Measurements from ENCODE around the gene DAB2. TPM values are rescaled to one million over a fixed set of nuclear protein-coding genes. Genes with fewer than 3 reads are reported as not detected.

The DAB2 gene
- polyA plus RNA-seq, 1 experiment = 168 TPM

DNA sequence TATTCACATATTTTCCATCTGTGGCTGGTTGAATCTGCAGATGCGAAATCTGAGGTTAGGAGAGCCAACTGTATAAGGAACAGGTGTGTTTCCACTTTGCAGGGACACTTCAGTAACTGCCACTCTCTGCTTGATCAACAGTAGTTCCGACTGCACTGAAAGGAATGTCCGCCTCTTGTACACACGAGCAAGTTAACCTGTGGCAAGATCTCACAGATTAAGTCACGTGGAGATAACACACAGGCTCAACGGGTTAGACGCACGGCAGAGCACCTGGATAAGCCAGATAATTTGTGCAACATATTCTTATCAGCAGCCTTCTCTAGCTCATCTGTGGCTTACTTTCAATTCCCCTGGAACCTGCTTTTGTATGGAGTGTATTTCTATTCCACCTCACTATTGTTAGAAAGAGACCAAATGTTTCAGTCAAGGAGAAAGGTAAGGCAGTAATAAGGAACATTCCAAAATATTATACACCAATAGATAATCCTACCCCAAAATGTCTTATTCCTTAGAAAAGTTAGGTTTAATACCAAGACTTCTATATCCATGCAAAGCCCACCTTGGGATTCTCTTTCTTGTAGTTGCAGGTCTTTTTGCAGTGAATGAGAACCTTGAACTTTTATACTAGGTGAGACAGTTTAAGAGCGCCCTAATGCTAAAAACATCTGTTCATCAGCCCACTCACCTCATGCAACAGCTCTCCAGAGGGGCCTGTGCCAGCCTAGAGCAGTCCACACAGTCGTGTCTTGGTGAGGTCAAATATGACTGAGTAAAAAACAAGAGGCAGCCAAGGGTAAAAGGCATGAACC is 54.0 kb downstream of the DAB2 start:
- Histone ChIP-seq H3K36me3 (ENCODE audit: control insufficient read depth, insufficient read depth, low read length) (peaks cover 15% of the 10 kb centered on the region), H3K27me3 (ENCODE audit: control insufficient read depth, insufficient read depth, low read length) (no peaks in the 10 kb centered on the region), H3K4me3 (ENCODE audit: low read depth, low read length) (no peak overlapping the region)
- no peak for DNase-seq (ENCODE audit: low read depth)
- CTCF ChIA-PET = interaction anchor here (1.1 to 3.0 kb wide), 3 partner anchors 153 to 177 kb away, joined by 3 to 23 read pairs (median 4); no protein-coding TSS in a partner anchor
- TF ChIP-seq, protein P1, sequence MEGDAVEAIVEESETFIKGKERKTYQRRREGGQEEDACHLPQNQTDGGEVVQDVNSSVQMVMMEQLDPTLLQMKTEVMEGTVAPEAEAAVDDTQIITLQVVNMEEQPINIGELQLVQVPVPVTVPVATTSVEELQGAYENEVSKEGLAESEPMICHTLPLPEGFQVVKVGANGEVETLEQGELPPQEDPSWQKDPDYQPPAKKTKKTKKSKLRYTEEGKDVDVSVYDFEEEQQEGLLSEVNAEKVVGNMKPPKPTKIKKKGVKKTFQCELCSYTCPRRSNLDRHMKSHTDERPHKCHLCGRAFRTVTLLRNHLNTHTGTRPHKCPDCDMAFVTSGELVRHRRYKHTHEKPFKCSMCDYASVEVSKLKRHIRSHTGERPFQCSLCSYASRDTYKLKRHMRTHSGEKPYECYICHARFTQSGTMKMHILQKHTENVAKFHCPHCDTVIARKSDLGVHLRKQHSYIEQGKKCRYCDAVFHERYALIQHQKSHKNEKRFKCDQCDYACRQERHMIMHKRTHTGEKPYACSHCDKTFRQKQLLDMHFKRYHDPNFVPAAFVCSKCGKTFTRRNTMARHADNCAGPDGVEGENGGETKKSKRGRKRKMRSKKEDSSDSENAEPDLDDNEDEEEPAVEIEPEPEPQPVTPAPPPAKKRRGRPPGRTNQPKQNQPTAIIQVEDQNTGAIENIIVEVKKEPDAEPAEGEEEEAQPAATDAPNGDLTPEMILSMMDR (IDR thresholded peaks at IDR 0.05; ENCODE audit: insufficient read depth, low read depth, low read length) = no peak
- POLR2A ChIA-PET = no interaction called here

DNA sequence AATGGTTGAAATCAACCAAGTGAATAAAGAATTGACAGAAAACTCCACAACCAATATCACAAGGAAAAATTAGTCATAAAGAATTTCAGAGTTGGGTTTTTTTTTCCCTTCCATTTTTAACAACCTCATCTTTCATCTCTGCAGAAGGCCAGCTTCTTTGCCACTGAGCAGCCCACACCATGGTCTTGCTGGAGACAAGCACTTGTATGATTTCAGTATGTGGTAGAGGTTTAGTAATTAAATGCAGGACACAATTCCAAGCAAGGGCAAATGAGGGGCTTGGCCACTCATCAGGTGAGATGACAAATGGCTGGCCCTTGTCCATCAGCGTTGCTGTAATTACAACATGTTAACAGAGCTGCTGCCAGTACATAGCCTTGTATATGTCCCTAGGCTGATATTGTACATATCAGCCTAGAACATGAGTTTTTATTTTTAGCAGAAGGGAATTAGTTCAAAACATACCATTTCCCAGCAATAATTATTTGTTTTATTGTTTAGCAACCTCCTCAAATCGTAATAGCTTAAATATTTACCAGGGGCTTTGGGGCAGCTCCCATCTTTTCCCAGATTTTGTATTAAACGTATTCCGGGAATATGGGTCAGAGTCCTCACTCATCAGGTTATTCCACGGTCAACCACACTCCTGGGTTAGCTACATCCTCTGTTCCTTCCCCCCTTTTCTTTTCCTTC is 55.5 kb downstream of the DAB2 start:
- Histone ChIP-seq H3K36me3 (ENCODE audit: control insufficient read depth, insufficient read depth, low read length) (peaks cover 15% of the 10 kb centered on the region), H3K27me3 (ENCODE audit: control insufficient read depth, insufficient read depth, low read length) (no peaks in the 10 kb centered on the region), H3K4me3 (ENCODE audit: low read depth, low read length) (no peak overlapping the region)
- TF ChIP-seq, protein P1 (IDR thresholded peaks at IDR 0.05; ENCODE audit: insufficient read depth, low read depth, low read length) = no peak
- DNase-seq (ENCODE audit: low read depth) = no peak
- CTCF ChIA-PET = interaction anchor here (1.0 to 1.8 kb wide), 5 partner anchors 8 to 202 kb away, joined by 3 to 5 read pairs (median 4); no protein-coding TSS in a partner anchor
- POLR2A ChIA-PET = no interaction called here

DNA sequence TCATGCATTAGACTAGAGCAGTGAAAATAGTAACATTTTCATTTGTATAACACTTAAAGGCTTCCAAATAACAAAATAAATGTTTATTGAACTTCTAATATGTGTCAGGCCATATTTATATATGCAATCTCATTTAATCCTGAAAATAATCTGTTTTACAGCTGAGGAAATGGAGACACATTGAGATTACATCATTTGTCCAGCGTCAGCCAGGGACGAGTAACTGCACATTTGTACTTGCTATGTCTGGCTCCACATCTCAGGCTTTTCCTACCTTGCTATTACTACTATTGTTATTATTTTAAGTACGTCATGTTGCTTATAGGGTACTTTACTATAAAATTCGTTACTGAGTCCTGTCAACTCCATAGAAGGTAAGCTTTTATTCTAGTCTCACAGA is 56.7 kb downstream of the DAB2 start:
- DNase-seq (ENCODE audit: low read depth) = no peak
- no peak overlapping the region for H3K4me3 ChIP-seq (ENCODE audit: low read depth, low read length)
- H3K36me3 ChIP-seq (ENCODE audit: control insufficient read depth, insufficient read depth, low read length) = peaks cover 11% of the 10 kb centered on the region; the same call in 1 of the 2 replicates
- TF ChIP-seq, protein P1 (IDR thresholded peaks at IDR 0.05; ENCODE audit: insufficient read depth, low read depth, low read length) = no peak
- H3K27me3 ChIP-seq (ENCODE audit: control insufficient read depth, insufficient read depth, low read length) = no peaks in the 10 kb centered on the region
- CTCF ChIA-PET = interaction anchor here (1.0 kb wide), 1 partner anchor 9 kb away, joined by 3 read pairs; no protein-coding TSS in a partner anchor
- POLR2A ChIA-PET = no interaction called here

DNA sequence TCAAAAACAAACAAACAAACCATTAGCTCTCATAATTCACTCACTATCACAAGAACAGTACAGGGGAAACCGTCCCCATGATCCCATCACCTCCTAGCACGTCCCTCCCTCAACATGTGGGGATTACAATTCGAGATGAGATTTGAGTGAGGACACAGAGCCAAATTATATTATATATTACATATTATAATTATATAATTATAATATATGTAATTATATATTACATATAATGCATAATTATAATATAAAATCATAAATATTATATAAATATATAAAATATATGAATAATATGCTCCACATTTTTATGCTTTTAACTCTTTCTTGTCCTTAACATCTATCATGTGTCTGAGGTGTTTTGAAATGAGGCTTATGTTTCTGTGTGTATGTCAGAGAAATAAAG is 57.1 kb downstream of the DAB2 start:
- Histone ChIP-seq H3K4me3 (ENCODE audit: low read depth, low read length) (no peak overlapping the region), H3K27me3 (ENCODE audit: control insufficient read depth, insufficient read depth, low read length) (no peaks in the 10 kb centered on the region), H3K36me3 (ENCODE audit: control insufficient read depth, insufficient read depth, low read length) (peaks cover 11% of the 10 kb centered on the region; the same call in 1 of the 2 replicates)
- ChIA-PET CTCF (interaction anchor here (0.7 kb wide), 1 partner anchor 8 kb away, joined by 4 read pairs; no protein-coding TSS in a partner anchor), POLR2A (interaction anchor here (0.6 kb wide), 1 partner anchor 1700 kb away, joined by 12 read pairs; no protein-coding TSS in a partner anchor)
- TF ChIP-seq, protein P1 (IDR thresholded peaks at IDR 0.05; ENCODE audit: insufficient read depth, low read depth, low read length) = no peak
- no peak for DNase-seq (ENCODE audit: low read depth)

DNA sequence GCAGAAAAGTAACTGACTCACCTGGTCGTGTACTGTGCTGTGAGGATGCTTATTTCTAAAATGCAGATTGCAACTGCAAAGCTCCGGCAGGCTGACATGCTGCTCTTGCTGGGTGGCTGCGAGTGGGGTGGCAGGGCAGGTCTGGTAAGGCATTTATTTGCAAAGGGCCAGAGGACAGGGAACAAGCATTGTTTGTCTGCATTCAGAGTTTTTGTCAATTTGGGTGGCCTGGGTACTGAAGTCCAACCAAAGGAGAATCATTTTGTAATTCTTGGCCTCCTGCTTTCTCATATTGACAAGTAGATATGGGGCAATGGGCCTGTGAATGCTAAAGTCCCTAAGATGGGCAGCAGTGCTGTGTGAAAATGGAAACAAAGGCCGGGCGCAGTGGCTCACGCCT is 60.4 kb downstream of the DAB2 start, which contains the start of gene C9:
TSS of gene C9 (minus strand) at position 129 of the 400 bp plus-strand sequence. CDS start at position 98, 31 bp downstream.
- H3K27me3 ChIP-seq (ENCODE audit: control insufficient read depth, insufficient read depth, low read length) = no peaks in the 10 kb centered on the region
- no peak for DNase-seq (ENCODE audit: low read depth)
- no peak within 1 kb of the TSS for H3K4me3 ChIP-seq (ENCODE audit: low read depth, low read length)
- H3K36me3 ChIP-seq (ENCODE audit: control insufficient read depth, insufficient read depth, low read length) = no peaks in the 10 kb centered on the region
- CTCF ChIA-PET = interaction anchor here (1.8 kb wide), 1 partner anchor 184 kb away, joined by 5 read pairs; no protein-coding TSS in a partner anchor
- TF ChIP-seq, protein P1 (IDR thresholded peaks at IDR 0.05; ENCODE audit: insufficient read depth, low read depth, low read length) = no peak
- POLR2A ChIA-PET = no interaction called here
